WTC11 (cell line): ENCODE measurements around the gene MREG. TPM values are rescaled to one million over a fixed set of nuclear protein-coding genes. Genes with fewer than 3 reads are reported as not detected.

Source experiments
- ATAC-seq: fragments of 200-7000 bp; cut with Tn5 transposase; 2 replicates; pipeline ENCODE4 v1.10.0; 2021; ENCODE audit warnings: mild to moderate bottlenecking, moderate library complexity
- CTCF ChIA-PET: fragments of 300-600 bp; sonication (Branson Sonifier 250); formaldehyde crosslinking; loops from one replicate; lab custom pipeline; 2021; ENCODE audit warnings: antibody characterized with exemption; lab: Charles Lee
- POLR2A ChIA-PET: fragments of 350-600 bp; sonication (Branson Sonifier 250); formaldehyde crosslinking; loops from one replicate; lab custom pipeline; 2021; ENCODE audit warnings: antibody characterized with exemption; lab: Charles Lee
- DNase-seq: peaks from one replicate; pipeline ENCODE4 v3.0.0; 2021; ENCODE audit warnings: low spot score
- H3K27ac Mint-ChIP-seq: 2 replicates; pipeline ENCODE4 v1.8.0; 2021; ENCODE audit warnings: mixed read lengths
- H3K27me3 Mint-ChIP-seq: 2 replicates; pipeline ENCODE4 v1.8.0; 2021; ENCODE audit warnings: low read depth, mild to moderate bottlenecking, moderate library complexity, mixed read lengths
- H3K36me3 Mint-ChIP-seq: 2 replicates; pipeline ENCODE4 v1.8.0; 2021; ENCODE audit warnings: mixed read lengths
- H3K4me1 Mint-ChIP-seq: 2 replicates; pipeline ENCODE4 v1.8.0; 2022; ENCODE audit warnings: mixed read lengths
- H3K4me3 Mint-ChIP-seq: 2 replicates; pipeline ENCODE4 v1.8.0; 2021; ENCODE audit warnings: mild to moderate bottlenecking, moderate library complexity, mixed read lengths
- H3K9me3 Mint-ChIP-seq: 2 replicates; pipeline ENCODE4 v1.8.0; 2021; ENCODE audit warnings: mixed read lengths
- ARID4B ChIP-seq: sonication (generic); formaldehyde crosslinking; IDR thresholded peaks from 2 replicates; pipeline ENCODE4 v1.8.0; 2023; ENCODE audit warnings: missing genetic modification reagents, mild to moderate bottlenecking, borderline replicate concordance
- CDX4 ChIP-seq: fragments of 250-450 bp; sonication (Bioruptor Pico); IDR thresholded peaks from 2 replicates; pipeline ENCODE4 v1.9.0; 2021; ENCODE audit warnings: moderate library complexity, mild to moderate bottlenecking, inconsistent platforms, borderline replicate concordance
- E2F4 ChIP-seq: sonication (generic); formaldehyde crosslinking; IDR thresholded peaks from 2 replicates; pipeline ENCODE4 v1.8.1; 2022; ENCODE audit warnings: low read depth, mild to moderate bottlenecking, moderate library complexity, missing genetic modification reagents, borderline replicate concordance
- SMAD3 ChIP-seq: sonication (generic); formaldehyde crosslinking; IDR thresholded peaks from 2 replicates; pipeline ENCODE4 v1.8.0; 2022; ENCODE audit warnings: missing genetic modification reagents, mild to moderate bottlenecking, borderline replicate concordance
- SMAD4 ChIP-seq: sonication (generic); formaldehyde crosslinking; IDR thresholded peaks from 2 replicates; pipeline ENCODE4 v1.8.0; 2022; ENCODE audit warnings: mild to moderate bottlenecking, missing genetic modification reagents
- TEAD1 ChIP-seq: sonication (generic); formaldehyde crosslinking; IDR thresholded peaks from 2 replicates; pipeline ENCODE4 v1.8.0; 2022; ENCODE audit warnings: mild to moderate bottlenecking, missing genetic modification reagents
- TEAD4 ChIP-seq: sonication (generic); formaldehyde crosslinking; IDR thresholded peaks from 2 replicates; pipeline ENCODE4 v1.8.0; 2022; ENCODE audit warnings: mild to moderate bottlenecking, missing genetic modification reagents
- ZMAT4 ChIP-seq: fragments of 250-450 bp; sonication (Bioruptor Pico); IDR thresholded peaks from 2 replicates; pipeline ENCODE4 v1.9.0; 2021; ENCODE audit warnings: mild to moderate bottlenecking
- ZNF512 ChIP-seq: sonication (generic); formaldehyde crosslinking; IDR thresholded peaks from 2 replicates; pipeline ENCODE4 v1.8.1; 2022; ENCODE audit warnings: missing genetic modification reagents, borderline replicate concordance
- ZNF532 ChIP-seq: fragments of 250-450 bp; sonication (Bioruptor Pico); IDR thresholded peaks from 2 replicates; pipeline ENCODE4 v1.9.0; 2021; ENCODE audit warnings: mild to moderate bottlenecking, borderline replicate concordance
- total RNA-seq: library from RNA; stranded (reverse); gene quantifications from 3 replicates; pipeline ENCODE4 v1.2.3, GENCODE V29; 2021

Gene MREG
- total RNA-seq, 1 experiment from 2014 or later, result 23.8 TPM

DNA sequence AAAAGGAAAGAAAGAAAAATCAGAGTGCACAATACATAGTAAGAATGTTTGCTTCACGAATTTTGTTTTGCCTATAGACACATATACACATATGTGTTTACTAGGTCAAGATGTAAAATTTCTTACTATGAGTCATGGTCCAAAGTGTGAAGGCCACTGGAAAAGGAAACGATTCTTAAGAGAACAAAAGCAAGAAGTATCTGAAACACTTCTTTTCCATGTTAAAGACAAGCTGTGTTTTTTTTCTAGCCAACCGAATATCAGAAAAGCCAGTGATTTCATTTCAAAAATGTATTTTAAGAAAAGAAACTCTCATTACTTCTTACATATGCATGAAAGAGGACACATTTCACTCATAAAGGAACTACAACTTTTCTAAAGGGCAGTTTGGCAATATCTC, 43.4 kb upstream of the MREG start (continued):
- TF ChIP-seq ZNF532 (CRISPR knock-in tag) (no peak), SMAD4 (CRISPR knock-in tag) (no peak), TEAD1 (CRISPR knock-in tag) (no peak)

- H3K36me3 Mint-ChIP-seq, result peaks cover 25% of the 10 kb centered on the region
- POLR2A ChIA-PET, result no interaction called here
- no peak for DNase-seq
- peak overlapping the region; percentile 54; the same call in 1 of the 2 replicates for H3K27ac Mint-ChIP-seq
- TF ChIP-seq E2F4 (CRISPR knock-in tag), result no peak
- no peak for TF ChIP-seq TEAD4 (CRISPR knock-in tag)
- no peak for TF ChIP-seq ARID4B
- TF ChIP-seq ZNF512 (CRISPR knock-in tag), result no peak
- no peak for TF ChIP-seq CDX4 (CRISPR knock-in tag)
- no peak for TF ChIP-seq TEAD1 (CRISPR knock-in tag)
- TF ChIP-seq ZMAT4 (CRISPR knock-in tag), result no peak
- no peak overlapping the region for H3K4me3 Mint-ChIP-seq
- no peak for ATAC-seq
- H3K4me1 Mint-ChIP-seq, result peaks cover 29% of the 10 kb centered on the region
- H3K27me3 Mint-ChIP-seq, result no peaks in the 10 kb centered on the region
- peaks cover 7% of the 10 kb centered on the region for H3K9me3 Mint-ChIP-seq
- CTCF ChIA-PET, result no interaction called here
Measured at GRCh38 chr2:216055680-216056079, 42.3 kb upstream of the MREG start.

- no peaks in the 10 kb centered on the region for H3K9me3 Mint-ChIP-seq
- TF ChIP-seq ZMAT4 (CRISPR knock-in tag) (no peak), SMAD3 (CRISPR knock-in tag) (no peak)
- ChIA-PET POLR2A (interaction anchor here (1.5 kb wide), 1 partner anchor 46 kb away, joined by 4 read pairs; no protein-coding TSS in a partner anchor), CTCF (no interaction called here)
- H3K4me1 Mint-ChIP-seq, result peaks cover 24% of the 10 kb centered on the region
- no peaks in the 10 kb centered on the region for H3K27me3 Mint-ChIP-seq
- H3K36me3 Mint-ChIP-seq, result peaks cover 20% of the 10 kb centered on the region
- no peak overlapping the region for H3K27ac Mint-ChIP-seq
- DNase-seq (no peak), ATAC-seq (no peak)
- no peak overlapping the region for H3K4me3 Mint-ChIP-seq
Measured at GRCh38 chr2:216052420-216052819, 39.1 kb upstream of the MREG start.
